GM19467 (cell line): ENCODE results near the gene MAST4.

Experiments used
- ATAC-seq: cut with Tn5 transposase; IDR thresholded peaks from one replicate; pipeline ENCODE4 v1.9.1; 2021; ENCODE audit warnings: mild to moderate bottlenecking, moderate library complexity; ENCODE audit not compliant: unreplicated experiment

Gene MAST4

GRCh38 chr5:67031692-67032091 is 435.5 kb downstream of the MAST4 start:
- no peak for ATAC-seq

GRCh38 chr5:67032921-67033664 is 436.9 kb downstream of the MAST4 start:
- ATAC-seq, result no peak

DNA sequence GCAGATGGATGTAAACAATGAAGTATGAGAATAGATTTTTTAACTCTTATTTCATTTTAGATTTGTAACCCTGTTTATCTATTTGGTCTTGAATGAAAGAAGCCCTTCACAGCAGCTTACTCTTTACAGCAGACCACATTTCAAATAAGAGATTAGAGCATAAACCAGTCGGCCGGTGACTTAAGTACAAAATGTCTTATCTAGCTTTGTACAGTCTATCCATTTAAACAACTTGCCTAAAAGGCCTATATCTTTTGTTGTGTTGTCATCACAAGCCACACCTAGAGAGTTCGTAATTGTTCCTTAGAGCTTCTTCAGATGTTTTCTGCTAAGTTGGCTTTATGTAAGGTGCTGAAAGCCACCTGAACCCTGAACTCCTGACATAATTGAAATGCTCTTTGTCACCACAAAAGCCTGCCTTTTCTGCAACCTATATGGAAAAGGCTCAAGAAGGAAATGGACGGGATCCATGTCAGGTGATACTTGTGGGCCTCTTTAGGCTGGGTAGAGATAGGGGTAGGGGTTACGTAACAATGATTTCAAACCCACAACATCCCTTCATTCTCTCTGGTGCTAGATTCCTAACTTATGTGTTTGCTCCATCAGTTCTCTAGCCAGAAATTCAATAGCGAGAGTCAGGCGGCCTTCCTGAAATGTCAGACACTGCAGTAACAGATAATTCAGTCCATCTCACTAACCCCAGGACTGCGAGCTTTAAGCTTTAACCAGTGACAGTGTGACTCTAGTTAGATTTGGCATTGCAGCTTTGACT is 437.9 kb downstream of the MAST4 start:
- no peak for ATAC-seq

DNA sequence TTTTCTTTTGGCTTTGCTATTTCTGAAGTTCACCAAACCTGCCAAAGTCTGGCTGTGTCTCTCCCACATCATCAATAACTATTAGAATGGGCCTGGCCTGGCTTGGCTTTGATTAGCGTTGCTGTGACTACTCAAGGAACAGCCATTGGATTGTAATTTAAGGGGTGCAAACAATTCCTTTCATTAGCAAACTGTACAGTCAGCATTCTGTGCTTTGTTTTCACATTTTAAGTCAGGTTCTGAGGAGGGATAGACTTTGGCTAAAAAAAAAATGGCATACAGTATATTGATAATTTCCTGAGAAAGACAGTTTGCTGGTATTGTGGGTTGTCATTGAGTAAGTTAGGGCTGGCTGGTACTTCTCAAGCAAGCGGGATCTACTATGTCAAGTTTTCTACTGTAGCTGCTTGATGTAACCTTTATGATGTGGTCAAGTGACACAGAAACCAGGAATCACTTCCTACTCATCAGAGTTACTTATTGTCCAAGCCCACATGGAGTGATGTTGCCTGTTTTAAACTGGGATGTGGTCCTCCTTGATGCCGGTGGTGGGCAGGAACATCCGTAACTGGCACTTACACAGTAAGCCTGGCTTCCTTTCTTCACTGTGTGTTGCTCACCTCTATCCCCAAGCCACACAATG is 439.0 kb downstream of the MAST4 start:
- no peak for ATAC-seq

- ATAC-seq, result no peak
Observed at GRCh38 chr5:67037171-67037570, 441.0 kb downstream of the MAST4 start.

DNA sequence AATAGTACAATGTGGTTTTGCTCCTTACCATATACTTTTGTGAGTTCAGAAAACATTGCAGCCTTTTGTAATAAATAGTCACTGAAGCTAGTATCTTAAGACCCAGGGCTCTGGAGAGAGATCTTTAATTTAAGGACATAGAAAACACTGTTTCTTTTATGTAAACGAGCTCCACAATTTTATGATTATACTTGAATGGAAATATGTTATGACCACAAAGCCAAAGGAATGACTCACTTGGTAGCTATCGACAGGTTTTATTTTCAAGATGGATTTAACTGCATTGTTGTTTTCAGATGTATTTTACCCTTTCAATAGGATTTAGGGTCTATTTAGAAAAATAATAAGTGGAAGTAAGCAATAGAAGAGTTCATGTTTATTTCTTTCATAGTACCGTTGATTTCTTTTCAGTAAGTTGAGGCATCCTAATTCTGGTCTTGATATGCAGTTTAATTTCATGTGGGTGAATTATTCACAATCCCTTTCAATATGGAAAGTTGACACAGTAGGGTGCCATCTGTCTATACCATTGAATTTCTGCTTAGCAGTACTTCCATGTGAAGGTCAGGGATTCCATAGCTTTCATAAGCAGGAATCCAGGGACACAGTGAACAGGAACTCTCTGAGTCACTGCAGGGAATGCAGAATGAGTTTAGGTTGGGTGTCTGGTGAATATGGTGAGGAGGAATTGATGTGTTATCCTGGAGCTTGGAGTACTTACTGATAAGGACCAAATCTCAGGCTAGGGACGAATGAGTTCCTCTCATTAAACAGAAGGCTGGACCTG is 442.8 kb downstream of the MAST4 start:
- ATAC-seq, result no peak

- no peak for ATAC-seq
Observed at GRCh38 chr5:67042176-67043003, 446.2 kb downstream of the MAST4 start.

GRCh38 chr5:67043796-67044511 is 447.8 kb downstream of the MAST4 start:
- no peak for ATAC-seq

DNA sequence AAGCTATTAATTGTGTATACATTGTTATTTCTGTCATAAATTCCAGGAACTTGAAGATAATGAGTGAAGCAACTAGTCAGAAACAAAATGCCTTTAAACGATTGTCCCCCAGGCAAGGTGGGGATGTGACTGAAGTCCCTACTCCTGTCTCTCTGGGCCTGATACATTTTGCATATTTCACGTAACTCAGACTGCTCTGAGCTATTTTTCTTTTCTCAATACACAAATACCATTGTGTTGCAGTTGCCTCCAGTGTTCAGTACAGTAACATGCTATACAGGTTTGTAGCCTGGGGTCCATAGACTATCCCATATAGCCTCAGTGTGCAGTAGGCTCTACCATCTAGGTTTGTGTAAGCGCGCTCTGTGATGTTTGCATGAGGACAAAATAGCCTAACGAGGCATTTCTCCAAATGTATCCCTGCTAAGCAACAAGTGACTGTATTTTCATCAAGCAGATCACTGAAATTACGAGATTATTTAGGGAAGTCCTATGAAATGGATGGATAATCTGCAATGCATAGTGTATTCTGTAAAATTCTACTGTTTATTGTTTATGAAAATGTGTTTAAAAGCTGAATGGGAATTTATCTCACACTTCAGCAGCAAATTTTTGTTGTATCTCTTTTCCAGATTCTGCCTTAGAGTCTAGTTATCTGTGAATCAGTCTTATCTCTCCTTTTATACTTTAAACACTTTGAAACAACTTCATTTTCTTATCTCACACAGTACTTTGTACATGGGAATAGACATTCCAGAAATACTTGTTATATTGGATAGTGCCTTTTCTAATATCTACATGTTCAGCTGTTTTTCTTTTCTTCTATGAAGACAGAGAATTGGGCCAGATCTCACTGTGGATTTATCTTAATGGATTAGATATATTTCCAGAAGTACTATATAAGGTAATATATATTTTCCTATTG is 449.9 kb downstream of the MAST4 start:
- ATAC-seq, result no peak

- ATAC-seq, result no peak
Observed at GRCh38 chr5:67047160-67047559, 451.0 kb downstream of the MAST4 start.

GRCh38 chr5:67047616-67048015 is 451.4 kb downstream of the MAST4 start:
- ATAC-seq, result no peak

- ATAC-seq, result no peak
Observed at GRCh38 chr5:67050125-67050524, 453.9 kb downstream of the MAST4 start.

DNA sequence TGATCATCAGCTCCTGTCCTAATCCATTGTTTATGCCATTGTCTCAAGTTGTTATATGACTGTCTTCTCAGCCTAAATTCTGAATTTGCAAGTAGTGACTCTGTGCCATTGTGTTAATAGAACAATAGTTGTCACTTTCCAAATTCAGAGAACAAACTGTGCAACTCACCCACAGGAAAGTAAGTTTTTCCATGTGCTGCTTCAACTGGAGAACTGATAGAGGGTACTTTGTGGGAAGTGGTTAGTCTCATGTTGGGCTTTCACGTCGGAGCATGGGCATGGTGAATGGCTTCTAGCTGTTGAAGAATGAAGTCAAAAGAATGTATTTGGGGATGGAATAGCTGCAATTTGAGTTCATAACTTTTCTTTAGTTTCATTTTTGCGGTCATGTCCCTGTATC is 454.4 kb downstream of the MAST4 start:
- no peak for ATAC-seq

- no peak for ATAC-seq
Observed at GRCh38 chr5:67051164-67051563, 455.0 kb downstream of the MAST4 start.

- ATAC-seq, result no peak
Observed at GRCh38 chr5:67052034-67052433, 455.8 kb downstream of the MAST4 start.

DNA sequence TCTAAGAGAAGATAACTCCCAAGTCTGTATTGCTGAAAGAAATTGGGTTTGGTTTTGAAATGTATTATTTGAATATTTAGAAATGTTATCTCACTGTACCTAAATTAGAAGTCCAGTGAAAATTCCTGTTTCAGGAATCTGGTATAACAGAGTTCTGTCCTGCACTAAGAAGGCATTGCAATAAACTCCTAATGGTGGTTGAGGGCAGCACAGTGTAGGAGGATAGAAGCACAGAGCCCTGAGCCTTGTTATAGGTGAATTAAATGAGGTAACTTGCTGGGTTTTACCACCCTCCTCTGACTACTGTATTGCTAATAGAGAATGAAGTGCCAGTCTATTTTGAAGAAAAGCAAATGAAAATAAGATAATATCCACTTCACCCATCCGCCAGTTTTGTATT is 457.0 kb downstream of the MAST4 start:
- no peak for ATAC-seq

GRCh38 chr5:67058998-67059743 is 463.0 kb downstream of the MAST4 start:
- ATAC-seq, result no peak
